Adipocyte (in vitro differentiated cells): ENCODE data around the gene TBC1D22B.

Experiments used
- DNase-seq: peaks from one replicate; pipeline ENCODE4 v3.0.0-alpha.2; 2015; ENCODE audit warnings: low read depth
- H3K27me3 ChIP-seq: replicated peaks from 2 replicates; pipeline ENCODE4 v1.7.0; 2013; ENCODE audit warnings: mild to moderate bottlenecking, low read length, moderate library complexity; ENCODE audit not compliant: control insufficient read depth, insufficient read depth
- H3K36me3 ChIP-seq: 2 replicates; pipeline ENCODE4 v1.7.0; 2013; ENCODE audit warnings: low read length, mild to moderate bottlenecking, moderate library complexity; ENCODE audit not compliant: control insufficient read depth, insufficient read depth, severe bottlenecking
- H3K4me1 ChIP-seq: 2 replicates; pipeline ENCODE4 v1.7.0; 2013; ENCODE audit warnings: mild to moderate bottlenecking, low read length, moderate library complexity; ENCODE audit not compliant: control insufficient read depth, insufficient read depth
- H3K4me3 ChIP-seq: 2 replicates; pipeline ENCODE4 v1.7.0; 2013; ENCODE audit warnings: mild to moderate bottlenecking, low read length, moderate library complexity
- H3K9ac ChIP-seq: 2 replicates; pipeline ENCODE4 v1.7.0; 2013; ENCODE audit warnings: mild to moderate bottlenecking, low read length, moderate library complexity
- H3K9me3 ChIP-seq: 2 replicates; pipeline ENCODE4 v1.7.0; 2013; ENCODE audit warnings: mild to moderate bottlenecking, low read length, moderate library complexity; ENCODE audit not compliant: control insufficient read depth

The TBC1D22B gene

DNA sequence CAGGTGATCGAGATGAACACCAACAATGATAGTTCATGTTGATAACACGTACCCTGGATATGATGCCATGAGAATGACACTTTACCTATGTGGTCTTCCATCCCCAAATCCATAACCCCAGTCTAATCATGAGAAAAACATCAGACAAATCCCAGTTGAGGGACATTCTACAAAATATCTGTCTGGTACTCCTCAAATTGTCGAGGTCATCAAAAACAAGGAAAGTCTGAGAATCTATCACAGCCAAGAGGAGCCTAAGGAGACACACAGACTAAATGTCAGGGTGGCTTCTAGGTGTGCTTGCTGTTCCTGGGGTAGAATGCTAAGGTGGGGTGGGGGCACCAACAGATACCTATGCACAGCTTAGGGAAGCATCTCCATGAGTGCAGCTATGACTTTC lies 93.5 kb downstream of the TBC1D22B start:
- Histone ChIP-seq H3K9ac (no peak overlapping the region), H3K4me1 (peaks cover 14% of the 10 kb centered on the region), H3K36me3 (no peaks in the 10 kb centered on the region), H3K27me3 (no peaks in the 10 kb centered on the region), H3K9me3 (no peaks in the 10 kb centered on the region), H3K4me3 (no peak overlapping the region)
- no peak for DNase-seq

DNA sequence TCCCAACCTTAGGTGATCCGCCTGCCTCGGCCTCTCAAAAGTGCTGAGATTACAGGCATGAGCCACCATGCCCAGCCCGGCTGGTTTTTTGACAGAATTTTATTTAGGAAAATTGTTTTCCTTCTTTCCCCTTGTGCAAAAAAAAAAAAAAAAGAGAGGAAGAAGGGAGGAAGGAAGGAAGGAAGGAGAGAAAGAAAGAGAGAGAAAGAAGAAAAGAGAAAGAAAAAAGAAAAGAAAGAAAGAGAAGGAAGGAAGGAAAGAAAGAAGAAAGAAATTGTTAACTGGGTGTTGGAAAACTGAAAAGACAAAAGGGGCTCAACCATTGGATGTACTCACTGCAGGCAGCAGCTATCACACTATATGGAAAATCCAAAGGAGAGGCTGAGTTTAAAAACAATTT lies 94.8 kb downstream of the TBC1D22B start:
- H3K9me3 ChIP-seq = no peaks in the 10 kb centered on the region
- no peaks in the 10 kb centered on the region for H3K36me3 ChIP-seq
- no peak overlapping the region for H3K9ac ChIP-seq
- DNase-seq = no peak
- no peaks in the 10 kb centered on the region for H3K27me3 ChIP-seq
- no peak overlapping the region for H3K4me3 ChIP-seq
- peaks cover 14% of the 10 kb centered on the region for H3K4me1 ChIP-seq

DNA sequence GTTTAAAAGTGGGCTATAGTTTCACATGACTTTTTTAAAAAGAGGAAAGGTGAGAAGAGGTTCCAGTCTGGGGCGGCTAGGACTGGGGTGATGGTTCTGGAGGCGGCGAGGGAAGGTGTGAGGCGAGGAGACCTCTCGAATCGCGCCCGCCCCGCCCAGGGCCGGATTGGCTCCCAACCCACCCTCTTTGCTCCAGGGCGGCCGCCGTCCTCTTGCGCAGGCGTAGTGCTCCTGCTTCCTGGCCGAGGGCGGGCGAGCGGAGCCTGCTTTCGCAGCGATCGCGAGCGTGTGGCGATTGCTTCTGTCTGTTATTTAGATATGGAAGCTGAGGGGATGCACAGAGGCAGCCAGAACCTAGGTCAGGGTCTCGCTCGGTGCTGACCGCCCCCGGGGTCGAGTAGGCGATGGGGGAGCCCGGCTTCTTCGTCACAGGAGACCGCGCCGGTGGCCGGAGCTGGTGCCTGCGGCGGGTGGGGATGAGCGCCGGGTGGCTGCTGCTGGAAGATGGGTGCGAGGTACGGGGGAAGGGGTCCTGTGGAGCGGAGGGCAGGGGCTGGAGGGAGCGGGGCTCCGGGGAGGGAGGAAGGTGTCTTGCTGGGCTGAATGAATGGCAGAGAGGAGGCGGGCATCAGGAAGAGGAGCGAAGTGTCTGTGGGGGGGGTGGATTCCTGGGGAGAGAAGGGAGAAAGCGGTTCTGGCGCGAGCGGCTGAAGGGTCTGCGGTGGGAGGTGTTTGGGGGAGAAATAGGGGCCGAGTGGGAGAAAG lies 96.4 kb downstream of the TBC1D22B start, which contains the start of gene RNF8:
Gene RNF8 (plus strand): TSS at position 223 of the 765 bp plus-strand sequence. CDS start 182 bp downstream, at position 405.
- Histone ChIP-seq H3K4me3 (peak within 1 kb of the TSS; percentile 96), H3K9ac (peak within 1 kb of the TSS; percentile 92), H3K9me3 (no peaks in the 10 kb centered on the region), H3K36me3 (no peaks in the 10 kb centered on the region), H3K27me3 (no peaks in the 10 kb centered on the region), H3K4me1 (peaks cover 14% of the 10 kb centered on the region)
- peak; percentile 96 for DNase-seq

DNA sequence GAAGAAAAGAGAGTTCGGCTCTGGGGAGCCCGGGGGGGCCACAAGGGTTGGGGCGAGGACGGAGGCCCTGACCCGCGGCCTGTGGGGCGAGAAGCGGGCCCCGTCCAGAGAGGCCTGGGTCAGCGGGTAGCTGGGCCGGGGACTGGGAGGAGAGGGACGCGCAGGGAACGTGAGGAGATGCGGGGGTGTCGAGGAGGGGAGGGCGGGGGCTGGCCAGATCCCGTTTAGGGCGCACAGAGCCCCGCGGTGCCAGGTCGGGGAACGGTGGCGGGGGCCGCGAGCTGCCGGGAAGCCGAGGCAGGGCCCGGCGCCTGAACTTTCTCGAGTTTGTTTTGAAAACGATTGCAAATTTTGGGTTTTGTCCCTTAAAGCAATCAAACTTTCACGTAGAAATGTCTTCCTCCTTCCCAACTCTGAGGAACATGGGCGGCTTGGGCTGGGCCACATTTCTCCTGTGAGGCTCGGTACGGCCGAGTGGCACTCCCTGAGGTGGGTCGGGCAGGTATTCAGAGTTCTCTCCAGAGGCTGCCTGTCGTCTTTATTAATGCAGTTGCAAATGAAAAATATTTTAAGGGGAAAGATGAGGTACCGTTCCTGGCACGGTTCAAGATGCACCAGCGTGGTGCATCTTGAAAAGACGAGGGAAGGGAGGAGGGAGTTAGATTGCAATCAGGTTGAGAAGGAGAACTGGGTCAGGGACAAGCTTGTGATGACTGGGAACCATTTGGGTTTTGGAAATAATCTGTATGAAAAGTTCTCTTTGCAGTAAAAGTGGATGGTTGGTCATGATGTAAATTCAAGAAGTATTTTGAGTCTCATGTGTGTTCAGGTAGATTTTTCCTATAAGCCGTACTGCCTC lies 97.2 kb downstream of the TBC1D22B start:
- H3K27me3 ChIP-seq = no peaks in the 10 kb centered on the region
- no peaks in the 10 kb centered on the region for H3K36me3 ChIP-seq
- peaks cover 14% of the 10 kb centered on the region for H3K4me1 ChIP-seq
- peak overlapping the region; percentile 96 for H3K4me3 ChIP-seq
- H3K9me3 ChIP-seq = no peaks in the 10 kb centered on the region
- H3K9ac ChIP-seq = peak overlapping the region; percentile 92
- DNase-seq = peak; percentile 73

DNA sequence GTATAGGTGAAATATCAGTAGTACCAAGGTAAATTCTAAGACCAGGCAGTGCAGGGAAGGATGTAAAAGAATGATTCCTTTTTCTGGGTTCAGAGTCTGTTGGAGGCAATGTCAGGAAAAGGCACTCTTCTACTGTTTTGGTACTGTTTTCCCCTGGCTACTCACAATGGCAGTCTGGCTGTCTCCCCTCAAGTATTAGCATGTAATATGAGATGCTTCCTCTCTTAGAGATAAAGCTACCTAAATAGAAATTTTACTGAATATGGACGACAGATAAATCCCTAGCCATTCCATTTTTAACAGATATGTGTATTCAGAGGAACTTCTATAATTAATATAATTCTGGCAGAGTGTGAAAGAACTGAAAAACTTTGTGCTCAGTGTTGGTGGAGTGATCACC lies 99.7 kb downstream of the TBC1D22B start:
- Histone ChIP-seq H3K36me3 (peaks cover 16% of the 10 kb centered on the region), H3K4me1 (peaks cover 14% of the 10 kb centered on the region), H3K4me3 (no peak overlapping the region), H3K9ac (no peak overlapping the region), H3K9me3 (no peaks in the 10 kb centered on the region), H3K27me3 (no peaks in the 10 kb centered on the region)
- DNase-seq = no peak

DNA sequence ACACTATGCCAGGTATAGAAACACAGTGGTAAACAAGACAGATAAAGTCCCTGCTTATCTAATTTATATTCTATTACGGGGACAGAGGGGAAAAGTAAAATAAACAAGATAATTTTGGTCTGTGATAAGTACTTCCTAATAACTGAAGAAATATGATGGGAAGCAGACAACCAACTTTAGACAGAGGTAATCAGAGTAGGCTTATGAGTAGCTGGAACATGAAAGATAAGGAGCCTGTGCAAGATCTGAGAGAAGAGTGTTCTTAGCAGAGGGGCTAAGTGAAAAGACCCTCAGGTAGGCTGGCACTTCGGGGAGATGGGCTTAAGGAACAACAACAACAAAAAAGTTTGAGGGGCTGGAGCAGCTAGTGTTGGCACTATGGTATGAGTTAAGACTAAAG lies 100.3 kb downstream of the TBC1D22B start:
- H3K9ac ChIP-seq = no peak overlapping the region
- H3K9me3 ChIP-seq = no peaks in the 10 kb centered on the region
- peaks cover 14% of the 10 kb centered on the region for H3K4me1 ChIP-seq
- H3K36me3 ChIP-seq = peaks cover 21% of the 10 kb centered on the region
- DNase-seq = no peak
- no peaks in the 10 kb centered on the region for H3K27me3 ChIP-seq
- H3K4me3 ChIP-seq = no peak overlapping the region

DNA sequence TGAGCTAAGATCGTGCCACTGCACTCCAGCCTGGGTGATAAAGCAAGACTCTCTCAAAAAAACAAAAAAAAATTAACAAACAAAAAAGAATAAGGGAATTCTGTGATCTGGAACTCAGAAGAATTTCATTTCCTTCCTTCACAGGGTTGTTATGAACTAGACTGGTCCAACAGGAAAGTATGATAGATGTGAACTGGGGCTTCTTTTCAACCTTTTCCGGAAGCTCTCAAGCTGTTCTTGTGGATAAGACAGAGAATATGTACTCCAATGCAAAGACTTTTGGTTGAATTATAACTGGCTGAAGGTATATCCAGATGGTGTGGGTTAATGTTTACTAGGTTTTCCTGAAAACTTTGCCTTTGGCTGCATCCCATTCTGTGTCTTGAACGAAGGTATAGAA lies 101.5 kb downstream of the TBC1D22B start:
- no peak overlapping the region for H3K9ac ChIP-seq
- no peaks in the 10 kb centered on the region for H3K9me3 ChIP-seq
- DNase-seq = no peak
- peaks cover 9% of the 10 kb centered on the region for H3K4me1 ChIP-seq
- no peaks in the 10 kb centered on the region for H3K27me3 ChIP-seq
- H3K36me3 ChIP-seq = peaks cover 29% of the 10 kb centered on the region
- no peak overlapping the region for H3K4me3 ChIP-seq

DNA sequence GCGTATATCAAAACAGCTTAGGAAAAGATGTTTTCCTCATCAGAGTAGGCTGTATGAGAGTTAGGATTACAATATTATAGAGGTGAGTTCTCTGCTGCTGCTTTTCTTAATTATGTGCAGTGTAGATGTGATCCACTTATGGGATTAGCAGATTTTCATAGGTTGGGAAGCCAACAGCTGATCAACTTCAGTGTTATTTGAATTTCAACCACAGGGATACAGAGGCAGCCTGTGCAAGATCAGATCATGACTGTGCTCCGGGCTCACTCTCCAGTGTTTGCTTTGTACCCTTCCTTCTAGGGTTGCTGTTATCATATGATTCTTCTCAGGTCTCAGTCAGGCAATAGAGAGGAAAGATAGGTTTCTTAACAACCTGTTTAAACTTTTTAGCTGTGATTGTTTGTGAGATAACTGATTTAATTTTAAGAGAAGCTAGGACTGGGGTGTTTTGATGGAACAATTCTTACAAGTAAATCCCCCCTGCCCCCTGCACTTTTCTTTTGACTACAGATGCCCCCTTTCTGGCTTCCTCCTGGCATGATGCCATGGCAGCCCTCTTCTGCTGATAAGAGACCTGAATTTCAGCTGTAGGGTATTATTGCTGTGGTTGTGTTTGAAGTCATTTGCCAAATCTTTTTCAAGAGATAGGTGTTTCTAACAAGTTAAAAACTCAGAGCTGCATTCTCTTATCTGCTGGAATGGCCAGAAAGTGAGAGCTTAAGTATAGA lies 104.7 kb downstream of the TBC1D22B start:
- H3K36me3 ChIP-seq = peaks cover 39% of the 10 kb centered on the region
- H3K9me3 ChIP-seq = no peaks in the 10 kb centered on the region
- H3K4me3 ChIP-seq = no peak overlapping the region
- DNase-seq = no peak
- H3K27me3 ChIP-seq = no peaks in the 10 kb centered on the region
- H3K4me1 ChIP-seq = no peaks in the 10 kb centered on the region
- H3K9ac ChIP-seq = no peak overlapping the region

DNA sequence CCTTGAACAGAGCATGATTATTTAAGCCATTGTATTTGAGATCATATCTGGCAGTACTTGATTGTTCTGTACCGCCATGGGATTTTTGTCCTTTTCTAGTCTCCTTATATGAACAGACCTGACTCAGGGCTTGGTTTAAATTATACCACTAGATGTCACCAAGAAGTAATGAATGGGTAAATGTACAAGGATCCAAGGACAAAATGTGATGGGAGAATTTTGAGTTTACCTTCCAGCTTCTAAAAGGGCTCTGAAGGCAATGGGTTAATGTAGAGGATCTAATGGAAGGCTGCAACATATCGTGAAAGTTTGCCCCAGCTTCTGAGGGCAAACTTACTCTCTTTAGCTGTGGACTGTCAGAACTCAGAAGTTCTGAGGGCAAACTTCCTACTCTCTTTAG lies 108.2 kb downstream of the TBC1D22B start:
- Histone ChIP-seq H3K4me3 (no peak overlapping the region), H3K36me3 (peaks cover 62% of the 10 kb centered on the region), H3K4me1 (peaks cover 3% of the 10 kb centered on the region), H3K27me3 (no peaks in the 10 kb centered on the region), H3K9ac (no peak overlapping the region), H3K9me3 (no peaks in the 10 kb centered on the region)
- DNase-seq = peak; percentile 58

DNA sequence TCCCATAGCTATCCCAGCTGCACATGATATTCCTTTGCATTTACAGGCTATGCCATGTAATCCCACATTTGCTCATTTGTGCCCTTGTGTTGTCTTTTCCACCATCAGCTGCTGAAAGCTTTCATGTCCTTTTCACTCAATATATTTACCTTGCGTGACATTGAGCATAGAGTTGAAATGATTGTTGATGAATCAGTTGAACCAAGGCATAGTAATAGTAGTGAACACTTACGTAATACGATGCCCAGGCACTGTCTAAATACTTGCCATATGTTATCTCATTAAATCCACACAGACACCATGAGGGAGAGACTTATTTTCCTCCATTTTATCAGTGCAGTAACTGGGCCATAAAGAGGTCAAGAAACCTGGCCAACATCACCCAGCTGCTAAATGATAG lies 109.3 kb downstream of the TBC1D22B start:
- H3K4me1 ChIP-seq = peaks cover 3% of the 10 kb centered on the region
- peaks cover 62% of the 10 kb centered on the region for H3K36me3 ChIP-seq
- peak; percentile 12 for DNase-seq
- H3K4me3 ChIP-seq = no peak overlapping the region
- H3K27me3 ChIP-seq = no peaks in the 10 kb centered on the region
- no peak overlapping the region for H3K9ac ChIP-seq
- no peaks in the 10 kb centered on the region for H3K9me3 ChIP-seq

DNA sequence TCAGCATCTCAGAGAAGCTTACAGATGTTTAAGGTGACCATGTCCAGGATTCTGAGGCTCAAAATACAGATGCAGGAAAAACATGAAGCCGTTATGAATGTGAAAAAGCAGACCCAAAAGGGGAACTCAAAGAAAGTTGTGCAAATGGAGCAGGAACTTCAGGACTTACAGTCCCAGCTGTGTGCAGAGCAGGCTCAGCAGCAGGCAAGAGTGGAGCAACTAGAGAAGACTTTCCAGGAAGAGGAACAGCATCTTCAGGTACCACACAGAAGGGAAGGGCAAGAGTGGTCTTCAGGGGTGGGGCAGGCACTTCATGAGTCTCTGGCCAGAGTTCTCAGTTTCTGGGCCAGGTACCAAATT lies 111.4 kb downstream of the TBC1D22B start:
- H3K36me3 ChIP-seq = peaks cover 46% of the 10 kb centered on the region
- no peak overlapping the region for H3K4me3 ChIP-seq
- no peak for DNase-seq
- peaks cover 8% of the 10 kb centered on the region for H3K4me1 ChIP-seq
- H3K9me3 ChIP-seq = no peaks in the 10 kb centered on the region
- no peaks in the 10 kb centered on the region for H3K27me3 ChIP-seq
- no peak overlapping the region for H3K9ac ChIP-seq
